Tongue (tissue), 2 donors: Measurements from ENCODE around the gene FUT1. TPM values are rescaled to one million over a fixed set of nuclear protein-coding genes. Genes with fewer than 3 reads are reported as not detected.
"Not testable (repeated sequence)": the region's sequence is repeated elsewhere in the genome, so short reads cannot be mapped to it uniquely, and the experiment has no call there.

Experiments used
- DNase-seq: peaks from one replicate; pipeline ENCODE4 v3.0.0-alpha.2; 2015
- total RNA-seq: library from RNA; depleted of rRNA; stranded (reverse); fragments of >200 nt; gene quantifications from one replicate; pipeline ENCODE4 v1.2.3, GENCODE V29; 2014

The FUT1 gene
- 1.1 TPM for total RNA-seq

DNA sequence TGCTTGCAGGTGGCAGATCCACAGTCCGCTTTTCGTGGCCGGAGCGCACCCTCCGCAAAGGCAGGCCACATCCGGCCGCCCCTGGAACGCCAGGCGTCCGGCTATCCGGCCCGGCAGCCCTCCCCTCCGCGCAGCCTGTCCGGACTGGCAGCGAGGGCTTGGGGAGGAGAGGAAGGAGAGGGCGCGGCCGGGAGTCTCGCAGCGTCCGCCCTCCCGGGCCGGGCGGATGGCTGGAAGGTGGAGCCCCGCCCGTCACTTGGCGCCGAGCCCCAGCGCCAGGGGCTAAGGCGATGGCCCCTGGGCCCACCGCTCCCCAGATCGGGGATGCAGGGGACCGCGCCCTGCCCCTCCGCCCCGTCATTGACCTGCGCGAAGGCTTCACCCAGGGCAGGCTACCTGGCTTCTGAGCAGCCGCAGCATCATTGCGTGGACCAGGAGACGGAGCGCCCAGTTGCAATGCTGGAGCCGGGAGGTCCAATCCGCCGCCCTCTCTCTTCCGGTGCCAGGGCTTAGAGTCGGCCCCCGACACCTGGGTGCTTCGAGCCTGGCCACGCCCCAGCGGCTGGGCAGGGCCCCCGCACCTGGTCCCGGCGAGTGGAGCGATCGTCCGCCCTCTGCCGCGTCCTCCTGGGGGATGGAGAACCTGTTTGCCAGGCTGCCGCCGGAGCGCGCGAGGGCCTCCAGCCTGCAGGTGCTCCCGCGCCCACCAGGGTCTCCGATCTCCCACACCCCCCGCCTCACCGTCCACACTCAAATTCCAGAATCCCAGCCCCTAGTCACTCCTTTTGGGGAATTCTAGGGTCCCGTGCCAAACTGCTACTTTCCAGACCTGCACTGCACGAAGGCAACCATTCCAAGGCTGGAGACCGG lies at the start of gene FUT1:
Gene FUT1, minus strand, starts transcription at position 146 of the 870 bp plus-strand sequence. CDS start 1,360 bp downstream, outside the sequence.
- peak; percentile 67 for DNase-seq

DNA sequence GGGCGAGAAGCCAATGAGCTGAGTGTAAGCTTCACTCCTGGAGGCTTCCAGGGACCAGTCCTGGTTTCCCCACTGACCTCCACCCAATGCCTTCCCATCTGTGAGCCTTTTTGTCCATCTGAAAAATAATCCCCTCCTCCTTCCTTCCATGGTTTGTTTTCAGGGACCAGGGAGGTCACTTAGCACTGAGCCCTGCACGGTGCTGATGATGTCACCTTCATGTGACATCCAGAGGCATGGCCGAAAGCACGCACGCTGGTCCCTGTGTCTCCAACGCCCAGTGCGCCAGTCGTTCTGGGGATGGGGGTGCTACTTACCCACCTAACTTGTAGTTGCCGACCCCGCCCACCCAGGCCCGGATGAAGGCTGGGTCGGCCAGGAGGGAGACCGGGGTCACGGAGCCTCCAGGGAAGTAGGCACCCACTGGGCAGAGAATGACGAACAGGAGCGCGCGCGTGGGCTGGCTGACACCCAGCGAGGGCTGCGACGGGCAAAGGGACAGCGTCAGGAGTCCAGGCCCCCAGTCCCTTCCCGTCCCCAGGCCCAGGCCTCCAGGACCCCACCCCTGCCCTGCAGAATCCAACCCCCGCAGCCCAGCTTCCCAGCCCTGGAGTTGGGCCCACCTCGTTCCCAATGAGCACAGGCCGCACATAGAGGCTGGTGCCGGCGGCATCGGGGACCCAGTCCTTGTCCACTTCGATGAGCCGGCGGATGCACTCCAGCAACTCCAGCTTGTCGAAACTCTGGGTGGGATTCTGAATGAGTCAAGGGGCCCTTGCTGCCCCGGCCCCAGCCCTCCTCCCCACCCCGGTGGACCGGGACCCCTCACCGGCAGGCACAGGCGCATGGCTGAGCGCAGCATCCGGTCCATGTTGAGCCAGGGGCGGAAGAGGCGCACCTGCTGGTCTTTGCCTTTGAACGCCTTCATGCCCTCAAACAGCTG lies 47.2 kb upstream of the FUT1 start:
- DNase-seq = no peak

DNA sequence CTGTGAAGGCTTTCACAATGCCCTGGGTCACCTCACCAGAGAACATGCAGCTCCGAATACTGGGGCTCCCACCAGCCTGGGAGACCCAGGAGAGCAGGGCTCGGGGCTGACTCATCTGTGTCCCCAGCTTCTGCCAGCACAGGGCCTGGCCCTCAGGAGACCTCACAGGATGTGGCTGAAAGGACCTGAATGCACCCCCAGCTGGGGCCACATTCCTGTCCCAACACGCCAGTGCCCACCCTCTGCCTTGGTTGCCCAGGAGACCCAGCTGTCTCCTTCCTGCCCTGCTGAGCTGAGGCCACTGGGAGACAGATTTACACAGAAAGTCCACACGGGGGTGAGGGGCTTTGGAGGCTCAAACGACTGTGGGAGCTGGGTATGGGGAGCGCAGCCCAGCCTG lies 46.5 kb upstream of the FUT1 start:
- no peak for DNase-seq

DNA sequence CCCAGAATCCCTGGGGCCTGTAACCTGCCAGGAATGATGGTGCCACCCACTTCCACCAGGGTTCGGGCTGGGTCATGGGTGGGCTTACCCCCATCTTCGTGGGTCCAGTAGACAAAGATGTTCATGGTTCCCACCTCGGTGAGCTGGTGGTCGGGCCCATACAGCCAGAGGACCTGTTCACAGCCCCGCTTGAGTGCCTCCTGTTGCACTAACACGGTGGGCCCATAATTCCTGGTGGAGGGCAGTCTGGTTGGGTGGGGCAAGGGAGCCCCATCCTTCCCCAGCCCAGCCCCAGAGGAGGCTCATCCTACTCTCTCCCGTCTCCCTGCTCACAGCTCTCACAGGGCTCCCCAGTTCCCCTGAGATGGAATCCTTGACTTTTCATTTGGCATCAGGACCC lies 44.7 kb upstream of the FUT1 start:
- DNase-seq = no peak

DNA sequence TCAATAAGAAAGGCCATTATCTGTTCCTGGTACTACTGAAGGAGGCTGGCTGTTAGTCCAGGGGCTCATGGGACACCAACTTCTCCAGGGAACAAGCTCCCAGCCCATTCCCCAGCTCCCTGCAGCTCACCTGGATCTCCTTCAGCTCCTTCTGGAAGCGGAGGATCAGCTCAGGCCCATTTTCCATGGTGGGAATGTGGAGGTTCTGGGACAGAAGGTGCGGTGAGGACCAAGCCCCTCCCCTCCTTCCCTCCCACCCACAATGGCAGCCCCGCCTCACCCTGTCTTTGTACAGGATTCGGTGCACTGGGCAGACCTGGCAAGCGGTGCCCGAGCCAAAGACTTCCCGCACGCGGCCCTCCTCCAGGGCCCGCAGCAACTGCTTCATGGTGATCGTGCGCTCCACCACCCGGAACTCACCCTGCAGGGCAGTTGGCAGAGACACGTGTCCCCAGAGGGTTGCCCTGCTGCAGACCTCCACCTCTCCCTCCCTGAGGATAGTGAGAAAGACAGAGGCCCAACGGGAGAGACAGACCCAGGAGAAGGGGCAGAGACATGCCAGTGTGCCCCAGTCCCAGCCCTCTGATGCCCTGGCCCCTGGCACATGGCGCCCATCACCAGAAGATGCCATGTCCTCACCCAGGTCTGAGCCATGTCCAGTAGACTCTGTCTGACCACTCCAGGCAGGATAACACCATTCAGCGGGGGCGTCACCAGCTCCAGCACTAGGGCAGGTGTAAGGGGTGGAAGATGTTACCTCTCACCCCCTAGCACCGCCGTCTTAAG lies 44.0 kb upstream of the FUT1 start:
- DNase-seq = no peak

DNA sequence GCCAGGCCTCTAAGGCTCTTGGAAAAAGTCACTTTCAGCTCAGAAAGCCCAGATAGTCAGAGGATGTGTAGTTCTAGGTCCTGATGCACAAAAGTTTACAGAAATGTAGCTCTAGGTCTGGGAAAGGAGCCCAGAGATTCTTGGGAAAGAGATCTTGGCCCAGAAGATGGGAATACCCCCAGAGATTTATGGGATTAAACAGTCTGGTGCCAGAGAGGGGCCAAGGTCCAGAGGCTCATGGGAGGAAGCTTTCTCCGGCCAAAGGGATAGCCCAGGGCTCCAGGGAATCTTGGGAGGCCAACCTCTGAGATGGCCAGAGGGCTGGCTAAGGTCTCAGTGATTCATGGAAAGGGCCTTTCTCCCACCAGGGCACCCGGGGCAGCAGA lies 43.2 kb upstream of the FUT1 start:
- no peak for DNase-seq

DNA sequence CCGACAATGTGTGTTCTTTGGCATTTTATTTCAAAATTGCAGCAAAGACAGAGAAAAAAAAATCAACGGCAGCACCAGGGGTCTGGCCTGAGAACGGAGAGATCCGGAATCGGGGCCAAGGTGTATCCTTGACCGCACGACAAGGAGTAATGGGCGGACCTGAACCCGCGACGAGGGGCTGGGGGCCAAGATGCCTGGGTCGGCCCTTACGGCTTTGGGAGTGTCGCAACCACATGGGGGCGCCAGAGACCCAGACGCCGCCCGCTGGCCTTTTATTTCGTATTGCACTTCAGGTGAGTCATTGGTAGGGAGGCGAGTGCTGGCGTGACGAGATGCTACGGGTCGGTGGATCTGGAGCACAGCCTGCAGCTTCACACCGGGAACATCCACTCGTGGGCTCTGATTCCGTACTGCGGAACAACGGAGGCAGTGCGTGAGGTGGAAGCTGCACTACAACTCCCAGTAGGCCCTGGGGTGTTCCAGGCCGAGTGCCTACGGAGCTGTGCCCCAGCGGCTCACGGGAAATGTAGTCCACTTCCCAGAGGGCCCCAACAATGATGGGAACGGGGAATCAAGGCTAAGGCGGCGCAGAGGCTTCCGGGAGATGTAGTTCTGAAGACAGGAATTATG lies 42.7 kb upstream of the FUT1 start:
- peak; percentile 97 for DNase-seq

DNA sequence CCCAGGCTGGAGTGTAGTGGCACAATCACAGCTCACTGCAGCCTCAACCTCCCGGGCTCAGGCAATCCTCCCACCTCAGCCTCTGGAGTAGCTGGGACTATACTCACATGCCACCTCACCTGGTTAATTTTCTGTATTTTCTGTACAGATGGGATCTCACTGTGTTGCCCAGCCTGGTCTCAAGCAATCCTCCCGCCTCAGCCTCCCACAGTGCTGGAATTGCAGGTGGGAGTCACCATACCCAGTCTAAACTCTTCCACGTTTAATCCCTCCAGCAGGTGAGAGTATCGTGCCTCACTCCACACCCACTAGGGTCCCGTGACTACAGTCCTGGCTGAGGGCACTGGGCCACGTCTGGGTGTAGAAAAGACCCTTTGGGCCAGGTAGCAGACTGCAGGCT lies 41.9 kb upstream of the FUT1 start:
- no peak for DNase-seq

DNA sequence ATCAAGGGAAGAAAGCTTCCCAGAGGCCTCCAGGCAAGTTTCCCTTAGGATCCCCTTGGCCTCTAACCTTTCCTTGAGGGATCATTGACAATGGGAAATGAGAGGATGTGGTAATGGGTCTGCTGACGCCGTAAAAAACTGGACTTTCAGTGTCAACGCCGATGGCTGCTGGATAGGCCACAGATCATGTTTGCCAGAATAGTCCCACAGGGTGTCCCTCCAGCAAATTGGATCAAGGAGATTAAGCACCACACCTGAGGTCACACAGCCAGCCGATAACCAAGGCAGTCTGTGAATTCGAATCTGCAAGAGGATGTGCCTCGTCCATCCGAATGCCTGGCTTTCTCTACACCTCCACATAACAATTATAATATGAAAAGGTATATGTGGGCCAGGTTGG lies 40.8 kb upstream of the FUT1 start:
- DNase-seq = no peak

DNA sequence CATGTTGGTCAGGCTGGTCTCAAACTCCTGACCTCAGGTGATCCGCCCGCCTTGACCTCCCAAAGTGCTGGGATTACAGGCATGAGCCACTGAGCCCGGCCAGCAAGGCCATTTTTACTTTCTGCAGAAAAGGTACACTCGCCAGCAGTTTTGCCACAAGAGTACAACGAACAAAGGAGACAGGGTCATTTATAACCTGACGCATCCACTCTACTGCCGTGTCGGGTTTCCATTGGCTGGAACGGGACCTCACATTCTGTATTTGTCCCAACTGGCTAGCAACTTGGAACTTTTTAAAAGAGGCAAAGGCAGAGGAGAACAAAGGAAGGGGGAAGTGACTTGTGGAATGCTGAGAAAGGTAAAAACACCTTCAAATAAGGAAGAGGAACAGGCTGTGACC lies 34.9 kb upstream of the FUT1 start:
- not testable (repeated sequence) for DNase-seq

DNA sequence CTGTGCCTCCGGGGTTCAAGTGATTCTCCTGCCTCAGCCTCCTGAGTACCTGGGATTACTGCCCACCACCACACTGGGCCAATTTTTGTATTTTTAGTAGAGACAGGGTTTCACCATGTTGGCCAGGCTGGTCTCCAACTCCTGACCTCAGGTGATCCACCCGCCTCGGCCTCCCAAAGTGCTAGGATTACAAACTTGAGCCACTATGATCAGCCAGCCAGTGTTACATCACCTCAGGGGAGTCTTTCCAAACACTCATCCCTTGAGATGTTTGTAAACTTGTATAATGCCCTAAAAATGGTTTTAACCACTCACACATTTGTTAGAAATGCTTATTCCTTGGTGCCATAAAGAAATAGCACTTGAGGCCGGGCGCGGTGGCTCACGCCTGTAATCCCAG lies 34.0 kb upstream of the FUT1 start:
- not testable (repeated sequence) for DNase-seq

DNA sequence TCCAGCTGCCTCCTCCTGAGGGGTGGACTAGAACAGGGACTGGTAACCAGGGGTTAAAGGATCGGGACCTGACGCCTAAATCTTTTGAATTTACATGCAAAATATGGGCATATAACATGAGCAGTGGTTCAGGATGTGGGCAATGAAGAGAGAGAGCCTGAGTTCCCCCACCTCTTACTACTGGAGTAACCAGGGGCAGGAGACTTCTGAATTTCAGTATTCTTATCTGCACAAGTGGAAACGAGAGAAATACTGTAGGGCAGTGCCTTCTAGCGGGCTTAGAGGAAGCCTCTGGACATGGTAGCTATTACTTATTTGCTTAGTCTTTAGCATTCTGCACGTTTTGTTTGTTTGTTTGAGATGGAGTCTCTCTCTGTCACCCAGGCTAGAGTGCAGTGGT lies 32.1 kb upstream of the FUT1 start:
- DNase-seq = no peak

DNA sequence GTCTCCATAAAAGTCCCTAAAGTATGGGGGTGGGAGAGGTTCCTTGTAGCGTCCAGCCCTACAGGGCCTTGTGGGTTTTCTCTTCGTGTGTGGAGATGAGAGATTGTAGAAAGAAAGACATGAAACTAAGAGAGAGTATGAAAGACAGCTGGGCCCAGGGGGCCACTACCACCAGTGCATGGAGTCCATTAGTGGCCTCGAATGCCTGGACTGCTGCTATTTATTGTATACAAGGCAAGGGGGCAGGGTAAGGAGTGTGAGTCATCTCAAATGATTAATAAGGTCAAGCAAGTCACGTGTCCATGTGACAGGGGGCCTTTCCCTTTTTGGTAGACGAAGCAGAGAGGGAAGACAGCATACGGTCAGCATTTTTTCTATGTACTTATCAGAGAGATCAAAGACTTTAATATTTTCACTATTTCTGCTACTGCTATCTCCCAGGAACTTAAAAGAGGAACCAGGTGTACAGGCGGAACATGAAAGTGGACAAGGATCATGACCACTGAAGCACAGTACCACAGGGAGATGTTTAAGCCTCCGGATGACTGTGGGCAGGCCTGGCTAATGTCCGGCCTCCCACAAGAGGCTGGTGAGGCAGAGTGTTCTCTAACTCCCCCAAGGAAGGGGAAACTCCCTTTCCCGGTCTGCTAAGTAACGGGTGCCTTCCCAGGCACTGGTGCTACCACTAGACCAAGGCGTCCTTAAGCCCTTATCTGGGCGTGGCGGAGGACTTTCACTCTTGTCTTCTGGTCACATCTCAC lies 28.4 kb upstream of the FUT1 start:
- DNase-seq = no peak

DNA sequence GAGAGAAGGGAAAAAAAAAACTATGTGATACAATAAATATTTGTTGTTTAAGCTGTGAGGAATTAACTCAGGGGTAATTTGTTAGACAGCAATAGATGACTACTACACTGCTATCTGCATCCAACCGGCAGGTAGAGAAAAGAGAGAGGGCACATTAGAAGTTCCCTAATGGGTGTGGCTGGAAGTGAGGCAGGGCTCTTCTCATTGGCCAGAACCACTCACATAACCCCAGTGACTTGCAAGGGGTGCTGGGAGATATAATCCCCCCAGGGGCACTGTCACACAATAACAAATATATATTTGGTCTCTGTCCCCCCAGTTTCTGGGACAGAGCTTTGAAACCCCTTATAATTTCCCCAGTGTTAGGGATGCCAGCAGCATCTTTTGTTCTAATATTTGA lies 27.2 kb upstream of the FUT1 start:
- no peak for DNase-seq

DNA sequence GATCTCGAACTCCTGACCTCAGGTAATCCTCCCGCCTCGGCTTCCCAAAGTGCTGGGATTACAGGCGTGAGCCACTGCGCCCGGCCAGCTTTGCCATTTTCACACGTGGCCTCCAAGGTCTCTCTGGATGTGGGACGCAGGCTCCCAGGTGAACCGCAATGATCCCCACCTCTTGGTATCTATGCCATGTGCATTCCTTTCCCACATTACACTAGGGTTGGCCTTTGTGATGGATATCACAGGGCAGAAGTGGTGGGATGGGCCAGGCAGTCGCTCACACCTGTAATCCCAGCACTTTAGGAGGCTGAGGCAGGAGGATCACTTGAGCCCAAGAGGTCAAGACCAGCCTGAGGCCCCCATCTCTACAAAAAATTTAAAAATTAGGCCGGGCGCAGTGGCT lies 25.3 kb upstream of the FUT1 start:
- no peak for DNase-seq

DNA sequence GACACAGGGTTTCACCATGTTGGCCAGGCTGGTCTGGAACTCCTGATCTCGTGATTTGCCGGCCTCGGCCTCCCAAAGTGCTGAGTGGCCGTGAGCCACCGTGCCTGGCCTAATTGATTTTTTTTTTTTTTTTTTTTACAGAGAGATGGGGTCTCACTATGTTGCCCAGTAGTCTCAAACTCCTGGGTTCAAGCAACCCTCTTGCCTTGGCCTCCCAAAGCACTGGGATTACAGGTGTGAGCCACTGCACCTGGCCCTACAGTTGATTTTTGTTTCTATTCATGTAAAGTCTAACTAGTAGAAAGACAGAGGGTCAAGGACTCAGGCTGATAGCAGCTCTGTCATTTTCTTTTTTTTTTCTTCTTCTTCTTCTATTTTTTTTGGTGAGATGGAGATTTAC lies 24.7 kb upstream of the FUT1 start:
- DNase-seq = no peak

DNA sequence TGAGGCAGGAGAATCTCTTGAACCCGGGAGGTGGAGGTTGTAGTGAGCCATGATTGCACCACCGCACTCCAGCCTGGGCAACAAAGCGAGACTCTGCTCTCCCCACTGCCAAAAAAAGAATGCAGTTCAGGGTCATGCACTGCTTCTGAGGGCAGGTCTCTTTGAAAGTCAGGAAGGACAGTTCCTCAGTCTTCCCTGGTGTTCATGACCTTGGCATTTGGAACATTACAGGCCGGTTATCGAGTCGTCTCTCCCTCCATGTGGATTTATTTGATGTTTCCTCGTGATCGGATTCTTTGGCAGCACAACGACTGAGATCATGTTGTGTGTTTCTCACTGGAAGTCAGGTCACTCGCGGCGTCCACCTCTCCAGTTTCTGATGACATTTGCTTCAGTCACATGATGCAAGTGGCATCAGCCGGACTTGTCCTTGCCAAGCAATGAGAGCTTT lies 20.1 kb upstream of the FUT1 start:
- DNase-seq = no peak

DNA sequence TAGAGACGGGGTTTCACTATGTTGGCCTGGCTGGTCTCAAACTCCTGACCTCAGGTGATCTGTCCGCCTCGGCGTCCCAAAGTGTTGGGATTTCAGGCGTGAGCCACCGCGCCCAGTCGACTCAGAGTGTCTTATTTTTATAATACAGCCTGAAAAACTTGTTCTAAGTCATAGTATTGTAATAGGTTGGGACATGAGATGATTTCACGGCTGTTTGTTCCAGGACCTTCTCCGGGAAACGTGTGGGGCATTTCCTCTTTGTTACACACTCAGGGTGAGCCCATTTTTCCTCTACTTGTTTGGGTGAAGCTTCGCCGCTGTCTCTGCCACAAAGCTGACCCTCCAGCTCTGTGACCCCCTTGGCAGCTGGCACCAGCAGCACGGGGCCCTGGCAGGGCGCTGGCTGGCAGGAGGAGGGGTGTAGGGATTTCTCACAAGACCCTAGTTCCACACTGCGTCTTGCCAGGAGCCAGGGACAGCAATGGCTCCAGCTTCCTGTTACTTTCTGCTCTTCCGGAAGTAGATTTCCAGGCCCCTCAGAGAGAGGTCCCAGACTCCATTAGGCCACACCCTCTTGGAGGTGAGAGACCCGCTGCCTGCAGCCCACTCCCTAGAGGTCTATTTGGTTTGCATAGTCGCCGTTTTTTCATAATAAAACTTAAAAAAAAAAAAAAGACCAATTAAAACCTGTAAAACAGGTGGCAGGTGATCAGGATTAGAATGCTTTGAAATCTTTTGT lies 18.5 kb upstream of the FUT1 start:
- no peak for DNase-seq

DNA sequence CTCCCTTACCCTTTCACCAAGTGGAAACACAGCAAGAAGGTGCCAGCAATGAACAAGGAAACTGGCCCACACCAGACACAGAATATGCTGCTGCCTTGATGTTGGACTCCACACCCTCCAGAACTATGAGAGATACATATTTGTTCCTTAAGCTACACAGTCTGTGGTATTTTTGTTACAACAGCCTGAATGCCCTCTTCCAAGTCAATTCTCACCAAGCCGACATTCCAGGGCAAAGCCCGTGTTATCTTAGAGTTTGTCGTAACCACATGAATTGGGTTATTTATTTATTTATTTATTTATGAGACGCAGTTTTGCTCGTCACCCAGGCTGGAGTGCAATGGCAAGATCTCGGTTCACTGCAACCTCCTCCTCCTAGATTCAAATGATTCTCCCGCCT lies 17.8 kb upstream of the FUT1 start:
- no peak for DNase-seq

DNA sequence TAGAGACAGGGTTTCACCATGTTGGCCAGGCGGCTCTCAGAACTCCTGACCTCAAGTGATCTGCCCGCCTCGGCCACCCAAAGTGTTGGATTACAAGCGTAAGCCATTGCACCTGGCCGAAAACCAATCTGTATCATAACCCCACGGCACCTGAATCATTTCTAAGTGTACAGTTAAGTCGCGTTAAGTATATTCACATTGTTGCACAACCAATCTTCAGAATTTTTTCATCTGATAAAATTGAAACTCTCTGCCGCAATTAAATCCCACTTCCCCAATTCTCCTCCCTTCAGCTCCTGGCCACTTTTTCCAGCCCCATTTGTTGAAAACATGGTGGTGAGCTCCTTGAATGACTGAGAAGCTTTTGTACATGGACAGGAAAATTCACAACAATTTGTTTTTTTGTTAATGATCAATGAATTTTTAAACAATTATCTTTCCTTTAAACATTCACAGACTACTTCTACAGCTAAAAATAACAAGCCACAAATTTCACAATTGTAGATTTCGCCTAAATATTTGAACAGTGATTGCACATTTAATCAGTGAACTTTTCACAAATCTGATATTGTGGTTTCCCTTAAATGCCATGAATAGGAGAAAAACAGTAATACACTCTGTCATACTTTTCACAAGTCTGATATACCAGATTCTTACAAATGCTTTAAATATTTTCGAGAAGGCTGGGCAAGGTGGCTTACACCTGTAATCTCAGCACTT lies 16.7 kb upstream of the FUT1 start:
- no peak for DNase-seq
